GM23338 (cell line): ENCODE measurements around the gene HSD17B11. TPM values are rescaled to one million over a fixed set of nuclear protein-coding genes. Genes with fewer than 3 reads are reported as not detected.

Experiments
- ATAC-seq: fragments of 200-7000 bp; cut with Tn5 transposase; 3 replicates; pipeline ENCODE4 v1.9.1; 2020
- DNase-seq: peaks from one replicate; pipeline ENCODE4 v3.0.0-alpha.2; 2015; ENCODE audit warnings: low spot score
- H2AFZ ChIP-seq: fragments of 200-600 bp; sonication (generic); 2 replicates; pipeline ENCODE4 v1.8.0; 2016; ENCODE audit warnings: antibody characterized with exemption, mild to moderate bottlenecking, moderate library complexity
- H3F3A ChIP-seq: fragments of 200-600 bp; sonication (generic); replicated peaks from 2 replicates; pipeline ENCODE4 v1.8.0; 2017; ENCODE audit warnings: antibody characterized with exemption, mixed run types, low read depth
- H3K27ac ChIP-seq: fragments of 200-600 bp; sonication (generic); 2 replicates; pipeline ENCODE4 v1.6.1; 2016; ENCODE audit warnings: low read depth
- H3K27me3 ChIP-seq: fragments of 200-600 bp; sonication (generic); 2 replicates; pipeline ENCODE4 v1.8.0; 2016; ENCODE audit warnings: mild to moderate bottlenecking, mixed run types, moderate library complexity; ENCODE audit not compliant: insufficient read depth
- H3K36me3 ChIP-seq: fragments of 200-600 bp; sonication (generic); 2 replicates; pipeline ENCODE4 v1.8.0; 2016; ENCODE audit warnings: mild to moderate bottlenecking; ENCODE audit not compliant: insufficient read depth
- H3K4me1 ChIP-seq: fragments of 200-600 bp; sonication (generic); 2 replicates; pipeline ENCODE4 v1.8.0; 2016; ENCODE audit warnings: mild to moderate bottlenecking, moderate library complexity; ENCODE audit not compliant: insufficient read depth
- H3K4me2 ChIP-seq: fragments of 200-600 bp; sonication (generic); 2 replicates; pipeline ENCODE4 v1.7.1; 2017; ENCODE audit warnings: mixed run types
- H3K4me3 ChIP-seq: fragments of 200-600 bp; sonication (generic); 2 replicates; pipeline ENCODE4 v1.6.1; 2016; ENCODE audit warnings: mixed run types
- H3K79me2 ChIP-seq: fragments of 200-600 bp; sonication (generic); replicated peaks from 2 replicates; pipeline ENCODE4 v1.8.0; 2017; ENCODE audit warnings: mild to moderate bottlenecking; ENCODE audit not compliant: insufficient read depth
- H3K9me2 ChIP-seq: fragments of 200-600 bp; sonication (generic); 2 replicates; pipeline ENCODE4 v1.8.0; 2017; ENCODE audit not compliant: insufficient read depth
- H4K20me1 ChIP-seq: fragments of 200-600 bp; sonication (generic); replicated peaks from 2 replicates; pipeline ENCODE4 v1.8.0; 2017; ENCODE audit warnings: mild to moderate bottlenecking; ENCODE audit not compliant: insufficient read depth
- H3K27ac Mint-ChIP-seq: 2 replicates; pipeline ENCODE4 v1.8.0; 2020; ENCODE audit warnings: inconsistent platforms, mild to moderate bottlenecking, moderate library complexity, mixed read lengths
- H3K27me3 Mint-ChIP-seq: 3 replicates; pipeline ENCODE4 v1.8.0; 2022; ENCODE audit warnings: low read depth, mild to moderate bottlenecking, moderate library complexity, mixed read lengths, inconsistent platforms; ENCODE audit not compliant: insufficient read depth, poor library complexity
- H3K36me3 Mint-ChIP-seq: 3 replicates; pipeline ENCODE4 v1.8.0; 2021; ENCODE audit warnings: low read depth, mild to moderate bottlenecking, inconsistent platforms, moderate library complexity, mixed read lengths
- H3K4me1 Mint-ChIP-seq: 3 replicates; pipeline ENCODE4 v1.8.0; 2020; ENCODE audit warnings: mild to moderate bottlenecking, inconsistent platforms, mixed read lengths
- H3K4me3 Mint-ChIP-seq: 3 replicates; pipeline ENCODE4 v1.8.0; 2021; ENCODE audit warnings: moderate library complexity, mild to moderate bottlenecking, inconsistent platforms, mixed read lengths
- H3K9me3 Mint-ChIP-seq: 3 replicates; pipeline ENCODE4 v1.8.0; 2020; ENCODE audit warnings: moderate library complexity, mild to moderate bottlenecking, inconsistent platforms, mixed read lengths
- CREB1 ChIP-seq: fragments of 250-450 bp; sonication (Bioruptor Pico); IDR thresholded peaks from 2 replicates; pipeline ENCODE4 v1.5.0; 2020; ENCODE audit warnings: low read depth, mild to moderate bottlenecking, moderate library complexity
- ETS1 ChIP-seq: IDR thresholded peaks from 2 replicates; pipeline ENCODE4 v1.6.1; 2016; ENCODE audit warnings: antibody characterized with exemption
- EZH2 ChIP-seq: fragments of 200-600 bp; sonication (generic); IDR thresholded peaks from one replicate; pipeline ENCODE4 v1.8.0; 2017; ENCODE audit warnings: antibody characterized with exemption, mild to moderate bottlenecking, low read depth; ENCODE audit not compliant: unreplicated experiment
- EZH2phosphoT487 ChIP-seq: fragments of 200-600 bp; sonication (generic); IDR thresholded peaks from one replicate; pipeline ENCODE4 v1.8.1; 2018; ENCODE audit warnings: antibody characterized with exemption; ENCODE audit not compliant: unreplicated experiment
- JUNB ChIP-seq: IDR thresholded peaks from one replicate; pipeline ENCODE4 v1.6.1; 2016; ENCODE audit warnings: antibody characterized with exemption; ENCODE audit not compliant: unreplicated experiment
- NANOG ChIP-seq: IDR thresholded peaks from 2 replicates; pipeline ENCODE4 v1.6.1; 2016; ENCODE audit warnings: antibody characterized with exemption, borderline replicate concordance
- STAT1 ChIP-seq: IDR thresholded peaks from one replicate; pipeline ENCODE4 v1.6.1; 2016; ENCODE audit warnings: antibody characterized with exemption; ENCODE audit not compliant: unreplicated experiment
- ZNF114 ChIP-seq: fragments of 250-450 bp; sonication (Bioruptor Pico); IDR thresholded peaks from 2 replicates; pipeline ENCODE4 v1.5.0; 2020; ENCODE audit warnings: mild to moderate bottlenecking, moderate library complexity
- ZNF331 ChIP-seq: fragments of 250-450 bp; sonication (Bioruptor Pico); IDR thresholded peaks from 2 replicates; pipeline ENCODE4 v1.5.0; 2020; ENCODE audit warnings: low read depth, mild to moderate bottlenecking, moderate library complexity
- ZNF462 ChIP-seq: fragments of 250-450 bp; sonication (Bioruptor Pico); IDR thresholded peaks from 2 replicates; pipeline ENCODE4 v1.5.0; 2020; ENCODE audit warnings: mild to moderate bottlenecking, moderate library complexity
- polyA plus RNA-seq: library from polyadenylated mRNA; unstranded; fragments of >200 nt; fragmentation: Nextera tagmentation; extraction: Ambion mirVana; gene quantifications from 2 replicates; pipeline ENCODE4 v1.2.1, GENCODE V29; 2016
- total RNA-seq: library from RNA; depleted of rRNA; stranded (reverse); fragments of >200 nt; shearing (Covaris generic); gene quantifications from 2 replicates; pipeline ENCODE4 v1.2.3, GENCODE V29; 2014
- TF ChIP-seq, protein P1 (sequence below), 2 experiments: fragments of 200-600 bp in 1 of 2; sonication (generic) in 1 of 2; conservative IDR thresholded peaks; 2 replicates each; pipeline versions ENCODE4 v1.5.1 to v1.6.1; 2016 to 2017; ENCODE audit warnings: antibody characterized with exemption in 2 of 2, low read depth in 2 of 2, mild to moderate bottlenecking in 2 of 2, moderate library complexity in 1 of 2

HSD17B11 gene
- total and polyA plus RNA-seq, 2 experiments from 2014 or later = 9.7 to 14.8 TPM

- TF ChIP-seq, protein P1, sequence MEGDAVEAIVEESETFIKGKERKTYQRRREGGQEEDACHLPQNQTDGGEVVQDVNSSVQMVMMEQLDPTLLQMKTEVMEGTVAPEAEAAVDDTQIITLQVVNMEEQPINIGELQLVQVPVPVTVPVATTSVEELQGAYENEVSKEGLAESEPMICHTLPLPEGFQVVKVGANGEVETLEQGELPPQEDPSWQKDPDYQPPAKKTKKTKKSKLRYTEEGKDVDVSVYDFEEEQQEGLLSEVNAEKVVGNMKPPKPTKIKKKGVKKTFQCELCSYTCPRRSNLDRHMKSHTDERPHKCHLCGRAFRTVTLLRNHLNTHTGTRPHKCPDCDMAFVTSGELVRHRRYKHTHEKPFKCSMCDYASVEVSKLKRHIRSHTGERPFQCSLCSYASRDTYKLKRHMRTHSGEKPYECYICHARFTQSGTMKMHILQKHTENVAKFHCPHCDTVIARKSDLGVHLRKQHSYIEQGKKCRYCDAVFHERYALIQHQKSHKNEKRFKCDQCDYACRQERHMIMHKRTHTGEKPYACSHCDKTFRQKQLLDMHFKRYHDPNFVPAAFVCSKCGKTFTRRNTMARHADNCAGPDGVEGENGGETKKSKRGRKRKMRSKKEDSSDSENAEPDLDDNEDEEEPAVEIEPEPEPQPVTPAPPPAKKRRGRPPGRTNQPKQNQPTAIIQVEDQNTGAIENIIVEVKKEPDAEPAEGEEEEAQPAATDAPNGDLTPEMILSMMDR (conservative IDR thresholded peaks at IDR 0.05; ENCODE audit: low read depth in 2 of 2) = no peak
Observed at GRCh38 chr4:87322754-87323153, 68.2 kb downstream of the HSD17B11 start, which contains the start of gene HSD17B13 (continued).

GRCh38 chr4:87321888-87322287 is 69.1 kb downstream of the HSD17B11 start:
- Mint-ChIP-seq H3K4me1 (no peaks in the 10 kb centered on the region), H3K4me3 (no peak overlapping the region), H3K36me3 (no peaks in the 10 kb centered on the region), H3K27ac (no peak overlapping the region), H3K9me3 (no peaks in the 10 kb centered on the region), H3K27me3 (no peaks in the 10 kb centered on the region)
- H3K79me2 ChIP-seq = no peaks in the 10 kb centered on the region
- no peaks in the 10 kb centered on the region for H3K4me1 ChIP-seq
- no peaks in the 10 kb centered on the region for H4K20me1 ChIP-seq
- no peaks in the 10 kb centered on the region for H3K27me3 ChIP-seq
- H3K4me2 ChIP-seq = no peak overlapping the region
- H2AFZ ChIP-seq = no peak overlapping the region
- H3K4me3 ChIP-seq = no peak overlapping the region
- H3K27ac ChIP-seq = no peak overlapping the region
- H3K9me2 ChIP-seq = 0 out of 2 replicates have a peak, but pooled peaks cover under 1% of the 10 kb centered on the region
- no peaks in the 10 kb centered on the region for H3K36me3 ChIP-seq
- ATAC-seq (no peak), DNase-seq (no peak)
- H3F3A ChIP-seq = no peaks in the 10 kb centered on the region
- TF ChIP-seq ZNF114 (CRISPR knock-in tag) = no peak
- TF ChIP-seq ZNF331 (CRISPR knock-in tag) = no peak
- TF ChIP-seq NANOG = no peak
- TF ChIP-seq ZNF462 = no peak
- no peak for TF ChIP-seq ETS1
- no peak for TF ChIP-seq JUNB
- TF ChIP-seq CREB1 = no peak
- TF ChIP-seq, protein P1 (conservative IDR thresholded peaks at IDR 0.05; ENCODE audit: low read depth in 2 of 2) = no peak
- TF ChIP-seq EZH2 = no peak
- TF ChIP-seq EZH2phosphoT487 = no peak
- TF ChIP-seq STAT1 = no peak
